Measurements from ENCODE around the gene PALB2. TPM values are rescaled to one million over a fixed set of nuclear protein-coding genes. Genes with fewer than 3 reads are reported as not detected.
"Not testable (repeated sequence)": the region's sequence is repeated elsewhere in the genome, so short reads cannot be mapped to it uniquely, and the experiment has no call there.

PALB2 gene
- total RNA-seq, 4 donors from 2014 or later = 6.0 to 11.0 (median 7.3) TPM

- ATAC-seq (no peak), DNase-seq (no peak)
- no peak overlapping the region for H3K27ac ChIP-seq
- peaks cover 11 to 13% of the 10 kb centered on the region in 2 donors for H3K4me1 ChIP-seq
- no peaks in the 10 kb centered on the region for H3K27me3 ChIP-seq
- no peaks in the 10 kb centered on the region for H3K9me3 ChIP-seq
- peaks cover 0 to 23% of the 10 kb centered on the region in 2 donors for H3K36me3 ChIP-seq
- in situ Hi-C loops (cut with MboI; ENCODE audit: low sequenced_read_pairs in 4 of 4) (loop anchor here in 1 of 4 donors (25.0 kb wide), 1 partner anchor 401 kb away; no protein-coding TSS in a partner anchor), intact Hi-C loops (cut with DNase I; ENCODE audit: low total_unique reads) (no loop called here)
- TF ChIP-seq POLR2A (IDR thresholded peaks at IDR 0.05) (no peak), CTCF (IDR thresholded peaks at IDR 0.05 in 4 of 5, conservative IDR thresholded peaks at IDR 0.05 in 1 of 5) (no peak)
- H3K4me3 ChIP-seq = no peak overlapping the region
These were observed 5.2 kb downstream of the PALB2 start for GRCh38 chr16:23635958-23636357.

DNA sequence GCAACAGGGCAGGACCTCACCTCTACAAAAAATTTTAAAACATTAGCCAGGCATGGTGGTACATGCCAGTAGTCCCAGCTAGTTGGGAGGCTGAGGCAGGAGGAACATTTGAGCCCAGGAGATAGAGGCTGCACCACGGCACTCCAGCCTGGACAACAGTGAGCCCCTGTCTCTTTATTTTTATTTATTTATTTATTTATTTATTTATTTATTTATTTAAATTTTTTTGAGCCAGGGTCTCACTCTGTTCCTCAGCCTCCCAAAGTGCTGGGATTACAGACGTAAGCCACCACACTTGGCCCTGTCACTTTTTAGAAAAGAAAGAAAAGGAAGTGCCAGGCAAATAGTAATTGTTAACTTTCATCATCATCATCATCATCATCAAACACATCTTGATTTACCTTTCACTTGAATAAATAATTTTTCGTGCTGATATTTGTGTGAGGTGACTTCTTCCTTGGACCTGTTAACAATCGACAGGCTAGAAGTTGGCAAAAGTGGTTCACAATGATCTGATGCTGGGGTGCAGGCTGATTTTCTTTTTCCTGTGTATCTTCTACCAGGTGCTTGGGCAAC lies 6.6 kb downstream of the PALB2 start:
- H3K4me1 ChIP-seq = peaks cover 0 to 2% of the 10 kb centered on the region in 2 donors
- in situ Hi-C loops (cut with MboI; ENCODE audit: low sequenced_read_pairs in 4 of 4) (loop anchor here in 1 of 4 donors (25.0 kb wide), 1 partner anchor 403 kb away; no protein-coding TSS in a partner anchor), intact Hi-C loops (cut with DNase I; ENCODE audit: low total_unique reads) (no loop called here)
- no peak for ATAC-seq
- no peaks in the 10 kb centered on the region for H3K27me3 ChIP-seq
- no peak overlapping the region for H3K27ac ChIP-seq
- DNase-seq = no peak
- no peak for TF ChIP-seq CTCF (IDR thresholded peaks at IDR 0.05 in 4 of 5, conservative IDR thresholded peaks at IDR 0.05 in 1 of 5)
- no peak overlapping the region for H3K4me3 ChIP-seq
- H3K36me3 ChIP-seq = peaks cover 0 to 31% of the 10 kb centered on the region in 2 donors
- no peaks in the 10 kb centered on the region for H3K9me3 ChIP-seq

DNA sequence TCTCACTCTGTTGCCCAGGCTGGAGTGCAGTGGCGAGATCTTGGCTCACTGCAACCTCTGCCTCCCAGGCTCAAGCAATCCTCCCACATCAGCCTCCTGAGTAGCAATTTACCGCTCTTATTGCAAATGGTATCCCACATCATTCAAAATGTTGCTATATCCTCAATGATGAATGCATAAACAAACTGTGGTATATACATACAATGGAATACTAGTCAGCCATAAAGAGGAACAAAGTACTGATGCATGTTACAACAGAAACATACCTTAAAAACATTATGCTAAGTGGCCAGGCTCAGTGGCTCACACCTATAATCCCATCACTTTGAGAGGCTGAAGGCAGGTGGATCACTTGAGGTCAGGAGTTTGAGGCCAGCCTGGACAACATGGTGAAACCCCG lies 9.2 kb downstream of the PALB2 start:
- H3K27me3 ChIP-seq; H3K27ac ChIP-seq; H3K4me1 ChIP-seq; H3K9me3 ChIP-seq; H3K4me3 ChIP-seq; DNase-seq; ATAC-seq; intact Hi-C loops (cut with DNase I; ENCODE audit: low total_unique reads): not testable (repeated sequence)
- in situ Hi-C loops (cut with MboI; ENCODE audit: low sequenced_read_pairs in 4 of 4) = loop anchor here in 1 of 4 donors (25.0 kb wide), 1 partner anchor 405 kb away; no protein-coding TSS in a partner anchor
- peaks cover 0 to 39% of the 10 kb centered on the region in 2 donors for H3K36me3 ChIP-seq

GRCh38 chr16:23629516-23629915 lies 11.6 kb downstream of the PALB2 start:
- peaks cover 0 to 46% of the 10 kb centered on the region in 2 donors for H3K36me3 ChIP-seq
- intact Hi-C loops (cut with DNase I; ENCODE audit: low total_unique reads) = no loop called here

GRCh38 chr16:23624092-23624491 lies 17.0 kb downstream of the PALB2 start:
- no peak overlapping the region for H3K27ac ChIP-seq
- peaks cover 6 to 80% of the 10 kb centered on the region in 2 donors for H3K36me3 ChIP-seq
- H3K4me1 ChIP-seq = no peaks in the 10 kb centered on the region
- no peak for DNase-seq
- no peaks in the 10 kb centered on the region for H3K27me3 ChIP-seq
- in situ Hi-C loops (cut with MboI; ENCODE audit: low sequenced_read_pairs in 4 of 4) = no loop called here
- H3K4me3 ChIP-seq = no peak overlapping the region
- no peak for TF ChIP-seq POLR2A (IDR thresholded peaks at IDR 0.05)
- TF ChIP-seq CTCF (IDR thresholded peaks at IDR 0.05 in 4 of 5, conservative IDR thresholded peaks at IDR 0.05 in 1 of 5) = no peak
- no peak for ATAC-seq
- no peaks in the 10 kb centered on the region for H3K9me3 ChIP-seq
- intact Hi-C loops (cut with DNase I; ENCODE audit: low total_unique reads) = no loop called here

More at GRCh38 chr16:23629516-23629915, 11.6 kb downstream of the PALB2 start:
- DNase-seq (no peak), ATAC-seq (no peak)
- Histone ChIP-seq H3K4me1 (no peaks in the 10 kb centered on the region), H3K27ac (no peak overlapping the region), H3K4me3 (no peak overlapping the region), H3K9me3 (no peaks in the 10 kb centered on the region), H3K27me3 (no peaks in the 10 kb centered on the region)
- no peak for TF ChIP-seq POLR2A (IDR thresholded peaks at IDR 0.05)
- TF ChIP-seq CTCF (IDR thresholded peaks at IDR 0.05 in 4 of 5, conservative IDR thresholded peaks at IDR 0.05 in 1 of 5) = no peak
- in situ Hi-C loops (cut with MboI; ENCODE audit: low sequenced_read_pairs in 4 of 4) = loop anchor here in 1 of 4 donors (25.0 kb wide), 1 partner anchor 408 kb away; no protein-coding TSS in a partner anchor
